GM23248 (cell line): ENCODE results near the gene SUSD3.

Experiments
- EZH2 ChIP-seq: fragments of 200-600 bp; sonication (generic); IDR thresholded peaks from 2 replicates; pipeline ENCODE4 v1.6.1; 2018; ENCODE audit warnings: antibody characterized with exemption, mild to moderate bottlenecking; ENCODE audit not compliant: insufficient read depth, poor library complexity, severe bottlenecking
- EZH2phosphoT487 ChIP-seq: fragments of 200-600 bp; sonication (generic); IDR thresholded peaks from 2 replicates; pipeline ENCODE4 v1.6.1; 2018; ENCODE audit warnings: antibody characterized with exemption, moderate library complexity, mild to moderate bottlenecking, low read depth; ENCODE audit not compliant: insufficient read depth

DNA sequence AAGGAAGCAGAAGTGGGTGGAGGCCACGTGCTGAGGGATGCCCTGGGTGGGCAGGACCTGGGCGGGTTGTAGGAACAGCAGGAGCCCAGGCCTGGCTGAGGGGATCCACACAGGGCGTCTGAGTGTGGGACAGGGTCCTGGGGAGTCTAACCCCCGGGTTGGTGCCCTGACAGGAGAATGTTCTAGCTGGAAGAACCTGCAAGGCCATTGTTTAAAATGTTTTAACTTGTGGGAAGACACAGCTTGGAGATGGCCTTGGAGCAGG lies 33.9 kb upstream of the SUSD3 start:
- TF ChIP-seq EZH2 (no peak), EZH2phosphoT487 (no peak)
